ENCODE data around the gene ACP2. TPM values are rescaled to one million over a fixed set of nuclear protein-coding genes. Genes with fewer than 3 reads are reported as not detected.

ACP2 gene
- total and polyA plus RNA-seq, 9 of the 15 experiments (the other 6 are each of a cell fraction or from before 2014, with no cell fraction given), result 1.9 to 20.0 (median 11.6) TPM

GRCh38 chr11:47248664-47249377 lies at the start of gene ACP2 (continued):
- TF ChIP-seq, protein P1, sequence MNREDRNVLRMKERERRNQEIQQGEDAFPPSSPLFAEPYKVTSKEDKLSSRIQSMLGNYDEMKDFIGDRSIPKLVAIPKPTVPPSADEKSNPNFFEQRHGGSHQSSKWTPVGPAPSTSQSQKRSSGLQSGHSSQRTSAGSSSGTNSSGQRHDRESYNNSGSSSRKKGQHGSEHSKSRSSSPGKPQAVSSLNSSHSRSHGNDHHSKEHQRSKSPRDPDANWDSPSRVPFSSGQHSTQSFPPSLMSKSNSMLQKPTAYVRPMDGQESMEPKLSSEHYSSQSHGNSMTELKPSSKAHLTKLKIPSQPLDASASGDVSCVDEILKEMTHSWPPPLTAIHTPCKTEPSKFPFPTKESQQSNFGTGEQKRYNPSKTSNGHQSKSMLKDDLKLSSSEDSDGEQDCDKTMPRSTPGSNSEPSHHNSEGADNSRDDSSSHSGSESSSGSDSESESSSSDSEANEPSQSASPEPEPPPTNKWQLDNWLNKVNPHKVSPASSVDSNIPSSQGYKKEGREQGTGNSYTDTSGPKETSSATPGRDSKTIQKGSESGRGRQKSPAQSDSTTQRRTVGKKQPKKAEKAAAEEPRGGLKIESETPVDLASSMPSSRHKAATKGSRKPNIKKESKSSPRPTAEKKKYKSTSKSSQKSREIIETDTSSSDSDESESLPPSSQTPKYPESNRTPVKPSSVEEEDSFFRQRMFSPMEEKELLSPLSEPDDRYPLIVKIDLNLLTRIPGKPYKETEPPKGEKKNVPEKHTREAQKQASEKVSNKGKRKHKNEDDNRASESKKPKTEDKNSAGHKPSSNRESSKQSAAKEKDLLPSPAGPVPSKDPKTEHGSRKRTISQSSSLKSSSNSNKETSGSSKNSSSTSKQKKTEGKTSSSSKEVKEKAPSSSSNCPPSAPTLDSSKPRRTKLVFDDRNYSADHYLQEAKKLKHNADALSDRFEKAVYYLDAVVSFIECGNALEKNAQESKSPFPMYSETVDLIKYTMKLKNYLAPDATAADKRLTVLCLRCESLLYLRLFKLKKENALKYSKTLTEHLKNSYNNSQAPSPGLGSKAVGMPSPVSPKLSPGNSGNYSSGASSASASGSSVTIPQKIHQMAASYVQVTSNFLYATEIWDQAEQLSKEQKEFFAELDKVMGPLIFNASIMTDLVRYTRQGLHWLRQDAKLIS (CRISPR knock-in tag; IDR thresholded peaks at IDR 0.05), result no peak
- TF ChIP-seq, protein P2, sequence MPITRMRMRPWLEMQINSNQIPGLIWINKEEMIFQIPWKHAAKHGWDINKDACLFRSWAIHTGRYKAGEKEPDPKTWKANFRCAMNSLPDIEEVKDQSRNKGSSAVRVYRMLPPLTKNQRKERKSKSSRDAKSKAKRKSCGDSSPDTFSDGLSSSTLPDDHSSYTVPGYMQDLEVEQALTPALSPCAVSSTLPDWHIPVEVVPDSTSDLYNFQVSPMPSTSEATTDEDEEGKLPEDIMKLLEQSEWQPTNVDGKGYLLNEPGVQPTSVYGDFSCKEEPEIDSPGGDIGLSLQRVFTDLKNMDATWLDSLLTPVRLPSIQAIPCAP (CRISPR knock-in tag; IDR thresholded peaks at IDR 0.05; ENCODE audit: borderline replicate concordance), result no peak
- TF ChIP-seq, protein P3, sequence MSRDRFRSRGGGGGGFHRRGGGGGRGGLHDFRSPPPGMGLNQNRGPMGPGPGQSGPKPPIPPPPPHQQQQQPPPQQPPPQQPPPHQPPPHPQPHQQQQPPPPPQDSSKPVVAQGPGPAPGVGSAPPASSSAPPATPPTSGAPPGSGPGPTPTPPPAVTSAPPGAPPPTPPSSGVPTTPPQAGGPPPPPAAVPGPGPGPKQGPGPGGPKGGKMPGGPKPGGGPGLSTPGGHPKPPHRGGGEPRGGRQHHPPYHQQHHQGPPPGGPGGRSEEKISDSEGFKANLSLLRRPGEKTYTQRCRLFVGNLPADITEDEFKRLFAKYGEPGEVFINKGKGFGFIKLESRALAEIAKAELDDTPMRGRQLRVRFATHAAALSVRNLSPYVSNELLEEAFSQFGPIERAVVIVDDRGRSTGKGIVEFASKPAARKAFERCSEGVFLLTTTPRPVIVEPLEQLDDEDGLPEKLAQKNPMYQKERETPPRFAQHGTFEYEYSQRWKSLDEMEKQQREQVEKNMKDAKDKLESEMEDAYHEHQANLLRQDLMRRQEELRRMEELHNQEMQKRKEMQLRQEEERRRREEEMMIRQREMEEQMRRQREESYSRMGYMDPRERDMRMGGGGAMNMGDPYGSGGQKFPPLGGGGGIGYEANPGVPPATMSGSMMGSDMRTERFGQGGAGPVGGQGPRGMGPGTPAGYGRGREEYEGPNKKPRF (IDR thresholded peaks at IDR 0.05; ENCODE audit: low read depth, low read length), result no peak
- TF ChIP-seq ZNF518B (CRISPR knock-in tag; IDR thresholded peaks at IDR 0.05), result no peak; the same call in 1 of the 2 replicates
- peak; percentile 90 for TF ChIP-seq RREB1 (CRISPR knock-in tag; IDR thresholded peaks at IDR 0.05)
- peak; percentile 54 for TF ChIP-seq EGR1 (conservative IDR thresholded peaks at IDR 0.05)
- no peak for TF ChIP-seq FOS (IDR thresholded peaks at IDR 0.05; ENCODE audit: extremely low read depth, insufficient read length)
- TF ChIP-seq, protein P4, sequence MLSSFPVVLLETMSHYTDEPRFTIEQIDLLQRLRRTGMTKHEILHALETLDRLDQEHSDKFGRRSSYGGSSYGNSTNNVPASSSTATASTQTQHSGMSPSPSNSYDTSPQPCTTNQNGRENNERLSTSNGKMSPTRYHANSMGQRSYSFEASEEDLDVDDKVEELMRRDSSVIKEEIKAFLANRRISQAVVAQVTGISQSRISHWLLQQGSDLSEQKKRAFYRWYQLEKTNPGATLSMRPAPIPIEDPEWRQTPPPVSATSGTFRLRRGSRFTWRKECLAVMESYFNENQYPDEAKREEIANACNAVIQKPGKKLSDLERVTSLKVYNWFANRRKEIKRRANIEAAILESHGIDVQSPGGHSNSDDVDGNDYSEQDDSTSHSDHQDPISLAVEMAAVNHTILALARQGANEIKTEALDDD (IDR thresholded peaks at IDR 0.05), result 0 out of 2 replicates have a peak, but pooled peaks have one; percentile 46

All from K562 (cell line).